ENCODE data around the gene PHF2. TPM values are rescaled to one million over a fixed set of nuclear protein-coding genes. Genes with fewer than 3 reads are reported as not detected.

The PHF2 gene
- total RNA-seq, 1 donor from 2014 or later: 27.4 TPM

DNA sequence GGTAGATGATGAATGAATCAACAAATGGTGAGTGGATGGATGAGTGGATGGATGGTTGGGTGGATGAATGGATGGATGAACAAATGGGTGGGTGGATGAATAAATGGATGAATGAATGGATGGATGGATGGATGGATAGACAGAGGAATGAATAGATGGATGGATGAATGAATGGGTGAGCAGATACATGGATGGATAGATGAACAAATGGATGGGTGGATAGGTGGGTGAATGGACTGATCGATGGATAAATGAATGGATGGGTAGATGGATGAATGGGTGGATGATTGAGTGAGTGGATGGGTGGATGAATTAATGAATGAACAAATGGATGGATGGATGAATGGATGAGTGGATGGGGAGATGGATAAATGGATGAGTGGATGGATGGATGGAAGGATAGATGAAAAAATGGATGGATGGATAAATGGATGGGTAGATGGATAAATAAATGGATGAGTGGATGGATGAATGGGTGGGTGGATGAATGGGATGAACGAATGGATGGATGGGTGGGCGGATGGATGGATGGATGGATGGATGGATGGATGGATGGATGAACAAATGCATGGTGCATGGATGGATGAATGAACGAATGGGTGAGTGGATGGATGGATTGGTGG is 85.7 kb downstream of the PHF2 start:
- H3K27ac ChIP-seq (replicated peaks): no peak overlapping the region
- no peaks in the 10 kb centered on the region for H3K9me3 ChIP-seq (replicated peaks)
- intact Hi-C loops (cut with micrococcal nuclease): no loop called here
- peaks cover 80% of the 10 kb centered on the region for H3K36me3 ChIP-seq
- H3K4me1 ChIP-seq: no peaks in the 10 kb centered on the region
- H3K27me3 ChIP-seq (ENCODE audit: low read depth): no peaks in the 10 kb centered on the region
- TF ChIP-seq, protein P1, sequence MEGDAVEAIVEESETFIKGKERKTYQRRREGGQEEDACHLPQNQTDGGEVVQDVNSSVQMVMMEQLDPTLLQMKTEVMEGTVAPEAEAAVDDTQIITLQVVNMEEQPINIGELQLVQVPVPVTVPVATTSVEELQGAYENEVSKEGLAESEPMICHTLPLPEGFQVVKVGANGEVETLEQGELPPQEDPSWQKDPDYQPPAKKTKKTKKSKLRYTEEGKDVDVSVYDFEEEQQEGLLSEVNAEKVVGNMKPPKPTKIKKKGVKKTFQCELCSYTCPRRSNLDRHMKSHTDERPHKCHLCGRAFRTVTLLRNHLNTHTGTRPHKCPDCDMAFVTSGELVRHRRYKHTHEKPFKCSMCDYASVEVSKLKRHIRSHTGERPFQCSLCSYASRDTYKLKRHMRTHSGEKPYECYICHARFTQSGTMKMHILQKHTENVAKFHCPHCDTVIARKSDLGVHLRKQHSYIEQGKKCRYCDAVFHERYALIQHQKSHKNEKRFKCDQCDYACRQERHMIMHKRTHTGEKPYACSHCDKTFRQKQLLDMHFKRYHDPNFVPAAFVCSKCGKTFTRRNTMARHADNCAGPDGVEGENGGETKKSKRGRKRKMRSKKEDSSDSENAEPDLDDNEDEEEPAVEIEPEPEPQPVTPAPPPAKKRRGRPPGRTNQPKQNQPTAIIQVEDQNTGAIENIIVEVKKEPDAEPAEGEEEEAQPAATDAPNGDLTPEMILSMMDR (IDR thresholded peaks at IDR 0.05; ENCODE audit: borderline replicate concordance): no peak
- DNase-seq: no peak
- H3K4me3 ChIP-seq: no peak overlapping the region

DNA sequence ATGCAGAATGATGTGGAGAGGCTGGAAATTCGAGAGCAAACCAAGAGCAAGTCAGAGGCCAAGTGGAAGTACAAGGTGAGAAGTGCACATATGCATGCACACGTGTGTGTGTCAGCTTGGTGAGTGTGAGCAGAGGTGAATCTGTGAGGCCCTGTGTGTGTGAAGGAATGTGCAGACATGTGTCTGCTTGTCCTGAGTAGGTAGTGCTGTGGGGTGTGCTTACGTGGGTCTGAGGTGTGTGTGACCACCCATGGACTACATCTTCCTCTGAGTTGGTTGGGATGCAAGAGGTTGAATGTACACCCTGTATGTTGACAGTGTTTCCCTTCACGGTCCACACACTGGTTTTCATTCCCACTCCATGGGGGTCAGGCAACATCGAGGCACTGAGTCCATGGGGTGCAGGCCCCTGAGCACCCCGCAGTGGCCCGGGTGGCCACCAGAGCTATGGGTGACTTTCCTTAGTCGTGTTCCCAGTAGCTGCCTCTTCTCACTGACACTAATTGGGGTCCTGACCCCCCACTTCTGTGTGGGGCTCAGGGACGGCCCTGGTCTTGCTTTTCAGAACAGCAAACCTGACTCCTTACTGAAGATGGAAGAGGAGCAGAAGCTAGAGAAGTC is 86.7 kb downstream of the PHF2 start:
- no peaks in the 10 kb centered on the region for H3K4me1 ChIP-seq
- H3K9me3 ChIP-seq (replicated peaks): no peaks in the 10 kb centered on the region
- DNase-seq: peak; percentile 3
- peaks cover 79% of the 10 kb centered on the region for H3K36me3 ChIP-seq
- H3K27ac ChIP-seq (replicated peaks): no peak overlapping the region
- H3K27me3 ChIP-seq (ENCODE audit: low read depth): no peaks in the 10 kb centered on the region
- TF ChIP-seq, protein P1 (IDR thresholded peaks at IDR 0.05; ENCODE audit: borderline replicate concordance): no peak
- H3K4me3 ChIP-seq: no peak overlapping the region
- intact Hi-C loops (cut with micrococcal nuclease): no loop called here

DNA sequence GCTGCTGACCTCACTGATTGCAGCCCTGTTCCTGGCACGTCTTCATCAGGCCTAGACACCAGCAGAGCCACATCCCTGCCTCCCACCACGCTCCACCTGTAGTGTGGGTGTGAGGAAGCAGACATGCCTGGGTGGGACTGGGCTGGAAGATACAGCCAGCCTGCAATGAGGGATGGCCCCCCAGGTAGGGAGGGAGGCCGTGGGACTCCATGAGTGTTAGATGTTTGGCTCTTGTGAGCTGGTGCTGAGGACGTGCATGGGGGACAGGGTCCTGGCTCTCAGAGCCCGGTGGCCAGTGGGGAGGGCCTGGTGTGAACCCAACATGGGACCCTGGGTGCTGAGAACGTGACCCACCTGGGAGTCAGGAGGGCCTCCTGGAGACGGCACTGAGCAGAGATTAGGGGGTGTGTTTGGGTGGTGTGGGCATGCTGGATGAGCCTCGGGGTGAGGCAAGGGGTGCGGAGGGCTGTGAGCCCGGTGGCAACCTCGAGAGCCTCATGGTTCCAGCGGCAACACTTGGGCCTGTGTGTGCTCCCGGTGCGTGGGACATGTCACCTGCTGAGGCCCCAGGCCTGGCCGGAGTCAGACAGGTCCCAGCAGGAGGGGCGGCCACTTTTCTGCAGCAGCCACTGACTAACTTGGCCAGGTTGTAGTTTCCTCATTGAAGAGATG is 87.6 kb downstream of the PHF2 start:
- peak; percentile 2 for DNase-seq

DNA sequence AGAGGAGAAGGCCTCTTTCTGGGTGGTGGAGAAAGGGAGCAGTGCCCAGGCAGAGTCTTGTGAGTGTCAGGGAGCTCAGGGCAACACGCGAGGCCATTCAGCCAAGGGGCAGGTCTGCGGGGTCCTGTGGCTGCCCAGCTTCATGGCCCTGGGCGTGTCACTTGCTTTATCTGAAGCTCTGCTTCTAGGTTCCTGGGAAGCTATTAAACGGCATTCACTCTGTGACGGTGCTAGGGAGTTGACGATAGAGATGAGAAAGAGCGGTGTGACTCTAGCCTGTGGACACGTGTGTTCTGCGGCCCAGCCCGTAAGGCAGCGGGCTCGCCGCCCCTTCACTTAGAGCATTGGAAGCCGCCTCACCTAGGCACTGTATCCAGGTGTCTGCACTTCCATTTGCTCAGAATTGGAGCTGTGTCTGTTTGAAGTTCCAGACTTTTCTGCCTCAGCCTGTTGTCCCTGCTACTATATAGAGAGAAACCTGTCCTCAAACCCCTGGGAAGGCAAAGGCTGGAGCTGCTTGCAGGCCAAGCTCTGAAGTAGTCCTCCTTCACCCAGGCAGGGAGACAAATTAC is 88.3 kb downstream of the PHF2 start:
- H3K36me3 ChIP-seq: peaks cover 64% of the 10 kb centered on the region
- H3K4me1 ChIP-seq: no peaks in the 10 kb centered on the region
- intact Hi-C loops (cut with micrococcal nuclease): no loop called here
- H3K4me3 ChIP-seq: no peak overlapping the region
- H3K27ac ChIP-seq (replicated peaks): no peak overlapping the region
- TF ChIP-seq, protein P1 (IDR thresholded peaks at IDR 0.05; ENCODE audit: borderline replicate concordance): no peak
- peak; percentile 6 for DNase-seq
- H3K27me3 ChIP-seq (ENCODE audit: low read depth): no peaks in the 10 kb centered on the region
- H3K9me3 ChIP-seq (replicated peaks): no peaks in the 10 kb centered on the region

More for the DNA sequence above, 87.6 kb downstream of the PHF2 start:
- intact Hi-C loops (cut with micrococcal nuclease): no loop called here
- no peaks in the 10 kb centered on the region for H3K4me1 ChIP-seq
- no peaks in the 10 kb centered on the region for H3K9me3 ChIP-seq (replicated peaks)
- peaks cover 70% of the 10 kb centered on the region for H3K36me3 ChIP-seq
- no peak overlapping the region for H3K4me3 ChIP-seq
- H3K27me3 ChIP-seq (ENCODE audit: low read depth): no peaks in the 10 kb centered on the region
- TF ChIP-seq, protein P1 (IDR thresholded peaks at IDR 0.05; ENCODE audit: borderline replicate concordance): no peak
- no peak overlapping the region for H3K27ac ChIP-seq (replicated peaks)

DNA sequence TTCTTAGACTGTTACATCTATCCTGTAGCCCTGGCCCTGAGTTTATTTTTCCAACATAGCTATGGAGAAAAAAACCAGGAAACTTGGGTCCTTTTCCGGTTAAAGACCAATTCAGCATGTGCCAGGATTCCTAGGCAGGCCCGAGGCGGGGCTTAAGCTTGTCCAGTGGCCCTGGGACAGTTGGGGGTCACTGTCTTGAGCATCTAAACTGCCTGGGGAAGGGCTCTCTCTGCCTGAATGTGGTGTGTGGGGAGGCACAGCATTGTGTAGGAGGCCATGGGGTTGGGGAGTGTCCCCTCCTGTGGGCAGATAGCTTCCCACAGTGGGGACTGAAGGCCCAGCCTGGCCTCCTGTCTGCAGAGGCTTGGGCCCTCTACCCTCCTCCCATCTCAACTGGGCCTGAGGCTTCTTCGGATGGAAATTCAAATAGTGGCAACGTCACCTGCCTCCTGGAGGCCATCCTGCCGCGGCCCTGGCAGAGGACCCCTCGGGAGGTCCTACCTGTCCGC is 88.8 kb downstream of the PHF2 start:
- TF ChIP-seq, protein P1 (IDR thresholded peaks at IDR 0.05; ENCODE audit: borderline replicate concordance): no peak
- Histone ChIP-seq H3K27ac (replicated peaks) (no peak overlapping the region), H3K36me3 (peaks cover 59% of the 10 kb centered on the region), H3K4me3 (no peak overlapping the region), H3K4me1 (no peaks in the 10 kb centered on the region), H3K27me3 (ENCODE audit: low read depth) (no peaks in the 10 kb centered on the region), H3K9me3 (replicated peaks) (no peaks in the 10 kb centered on the region)
- intact Hi-C loops (cut with micrococcal nuclease): no loop called here
- DNase-seq: peak; percentile 3

Data from left ventricle myocardium inferior (tissue), 1 donor.